GM12801 (cell line): ENCODE measurements around the gene HLA-DOA.

ENCODE experiments used
- TF ChIP-seq, protein P1 (sequence below): IDR thresholded peaks from one replicate; pipeline ENCODE4 v1.5.1; 2011; ENCODE audit warnings: control low read depth; ENCODE audit not compliant: insufficient read length; ENCODE audit errors: extremely low read depth

The HLA-DOA gene

GRCh38 chr6:33023536-33023935 is 14.1 kb upstream of the HLA-DOA start:
- TF ChIP-seq, protein P1, sequence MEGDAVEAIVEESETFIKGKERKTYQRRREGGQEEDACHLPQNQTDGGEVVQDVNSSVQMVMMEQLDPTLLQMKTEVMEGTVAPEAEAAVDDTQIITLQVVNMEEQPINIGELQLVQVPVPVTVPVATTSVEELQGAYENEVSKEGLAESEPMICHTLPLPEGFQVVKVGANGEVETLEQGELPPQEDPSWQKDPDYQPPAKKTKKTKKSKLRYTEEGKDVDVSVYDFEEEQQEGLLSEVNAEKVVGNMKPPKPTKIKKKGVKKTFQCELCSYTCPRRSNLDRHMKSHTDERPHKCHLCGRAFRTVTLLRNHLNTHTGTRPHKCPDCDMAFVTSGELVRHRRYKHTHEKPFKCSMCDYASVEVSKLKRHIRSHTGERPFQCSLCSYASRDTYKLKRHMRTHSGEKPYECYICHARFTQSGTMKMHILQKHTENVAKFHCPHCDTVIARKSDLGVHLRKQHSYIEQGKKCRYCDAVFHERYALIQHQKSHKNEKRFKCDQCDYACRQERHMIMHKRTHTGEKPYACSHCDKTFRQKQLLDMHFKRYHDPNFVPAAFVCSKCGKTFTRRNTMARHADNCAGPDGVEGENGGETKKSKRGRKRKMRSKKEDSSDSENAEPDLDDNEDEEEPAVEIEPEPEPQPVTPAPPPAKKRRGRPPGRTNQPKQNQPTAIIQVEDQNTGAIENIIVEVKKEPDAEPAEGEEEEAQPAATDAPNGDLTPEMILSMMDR, result no peak

- TF ChIP-seq, protein P1, result no peak
These were observed 12.5 kb upstream of the HLA-DOA start for GRCh38 chr6:33021917-33022316.

DNA sequence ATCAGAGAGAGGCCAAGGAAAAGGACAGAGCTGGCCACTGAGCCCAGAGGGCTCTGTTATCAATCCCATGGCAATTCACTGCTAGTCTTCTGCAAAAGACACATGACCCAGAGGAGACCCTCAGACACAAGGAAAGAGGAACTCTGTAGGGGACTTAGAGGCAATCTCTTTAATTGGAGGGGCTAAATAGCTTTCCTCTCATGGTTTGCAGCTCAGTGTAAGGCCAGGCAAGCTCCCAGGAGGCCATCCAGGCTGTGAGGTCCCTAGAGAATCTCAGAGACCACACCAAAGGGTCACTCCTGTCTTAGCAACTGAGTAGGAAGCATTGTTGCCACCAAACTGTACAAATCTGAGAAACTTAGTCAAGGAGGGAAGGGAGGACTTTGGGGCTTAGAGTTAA is 10.0 kb upstream of the HLA-DOA start:
- TF ChIP-seq, protein P1, result no peak

GRCh38 chr6:33018904-33019303 is 9.5 kb upstream of the HLA-DOA start:
- TF ChIP-seq, protein P1, result no peak

DNA sequence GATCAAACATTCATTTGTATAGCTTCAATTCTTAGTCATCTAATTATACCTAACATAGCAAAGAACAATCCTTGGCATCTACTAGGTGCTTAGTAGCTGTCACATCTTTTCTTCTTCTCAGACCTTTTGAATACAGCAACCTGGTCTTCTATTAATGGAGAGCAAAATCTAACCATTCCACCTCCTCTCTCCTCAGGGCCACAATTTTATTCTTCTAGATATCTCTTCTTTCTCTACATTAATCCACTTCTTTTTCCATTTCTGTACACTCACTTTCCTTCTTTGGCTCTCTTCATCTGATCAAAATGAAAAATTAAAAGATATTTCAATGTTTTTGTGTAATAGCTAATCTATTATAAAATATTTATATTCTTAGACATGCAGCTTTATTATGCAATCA is 9.0 kb upstream of the HLA-DOA start:
- TF ChIP-seq, protein P1, result no peak

GRCh38 chr6:33017694-33018353 is 8.4 kb upstream of the HLA-DOA start:
- TF ChIP-seq, protein P1, result no peak

DNA sequence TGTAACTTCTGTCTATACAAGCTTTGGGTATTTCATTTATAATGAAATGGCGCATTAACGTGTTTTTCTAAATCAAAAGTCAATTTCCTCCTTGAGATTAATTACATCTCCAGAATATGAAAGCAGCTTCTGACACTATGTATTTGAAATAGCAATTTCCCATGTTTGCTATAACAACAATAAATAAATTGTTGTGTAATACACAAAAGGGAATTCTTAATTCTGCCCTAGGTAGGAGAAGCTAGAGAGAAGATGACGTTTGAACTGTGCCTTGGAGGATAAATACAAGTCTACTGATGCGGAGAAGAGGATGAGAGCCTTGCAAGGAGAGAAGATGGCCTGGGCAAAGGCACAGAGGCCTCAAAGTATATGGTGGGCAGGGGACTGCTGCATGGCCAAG is 7.6 kb upstream of the HLA-DOA start:
- TF ChIP-seq, protein P1, result no peak
